ENCODE measurements around the gene ZNF771. TPM values are rescaled to one million over a fixed set of nuclear protein-coding genes. Genes with fewer than 3 reads are reported as not detected.

ZNF771 gene
- total and polyA plus RNA-seq, 2 experiments from 2014 or later, result 10.8 to 12.0 TPM

DNA sequence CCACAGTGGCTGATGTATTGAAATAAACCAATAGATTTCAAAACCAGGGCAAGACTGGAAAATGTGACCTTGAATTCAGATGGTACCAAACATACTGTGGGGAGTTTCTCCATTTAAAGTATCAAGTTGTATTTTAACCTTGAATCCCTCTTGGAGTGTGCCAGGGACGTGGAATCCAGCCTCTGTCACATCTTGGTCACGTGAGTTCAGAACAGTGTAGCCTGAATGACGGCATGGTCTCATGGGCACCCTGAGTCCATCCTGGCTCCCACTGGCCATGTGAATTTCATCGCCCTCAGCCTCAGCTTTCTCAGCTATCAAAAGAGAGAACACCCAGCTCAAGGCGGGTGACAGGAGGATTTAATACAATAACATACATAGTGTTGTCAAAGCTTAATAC is 6.8 kb downstream of the ZNF771 start:
- Histone ChIP-seq H3K27ac (ENCODE audit: low read depth) (no peak overlapping the region), H4K20me1 (replicated peaks; ENCODE audit: insufficient read depth) (peaks cover 38% of the 10 kb centered on the region), H3K9me2 (ENCODE audit: insufficient read depth) (no peaks in the 10 kb centered on the region), H3K4me1 (ENCODE audit: insufficient read depth) (peaks cover 1% of the 10 kb centered on the region; the same call in 1 of the 2 replicates), H3F3A (replicated peaks; ENCODE audit: low read depth) (peaks cover 31% of the 10 kb centered on the region), H3K36me3 (ENCODE audit: insufficient read depth) (peaks cover 3% of the 10 kb centered on the region; the same call in 1 of the 2 replicates), H3K4me2 (no peak overlapping the region), H2AFZ (no peak overlapping the region), H3K79me2 (replicated peaks; ENCODE audit: insufficient read depth) (peaks cover 10% of the 10 kb centered on the region; the same call in 1 of the 2 replicates), H3K27me3 (ENCODE audit: insufficient read depth) (no peaks in the 10 kb centered on the region), H3K4me3 (no peak overlapping the region)
- H3K27me3 Mint-ChIP-seq (ENCODE audit: insufficient read depth, low read depth, poor library complexity), result peaks cover 18% of the 10 kb centered on the region
- H3K4me3 Mint-ChIP-seq, result no peak overlapping the region
- peaks cover 14% of the 10 kb centered on the region for H3K4me1 Mint-ChIP-seq
- H3K36me3 Mint-ChIP-seq (ENCODE audit: low read depth), result peaks cover 43% of the 10 kb centered on the region
- H3K27ac Mint-ChIP-seq, result no peak overlapping the region
- ATAC-seq (no peak), DNase-seq (ENCODE audit: low spot score) (no peak)
- H3K9me3 Mint-ChIP-seq, result no peaks in the 10 kb centered on the region
- no peak for TF ChIP-seq POLR2AphosphoS5 (IDR thresholded peaks at IDR 0.05; ENCODE audit: low read depth)
- no peak for TF ChIP-seq EZH2 (IDR thresholded peaks at IDR 0.05; ENCODE audit: low read depth, unreplicated experiment)
- TF ChIP-seq, protein P1, sequence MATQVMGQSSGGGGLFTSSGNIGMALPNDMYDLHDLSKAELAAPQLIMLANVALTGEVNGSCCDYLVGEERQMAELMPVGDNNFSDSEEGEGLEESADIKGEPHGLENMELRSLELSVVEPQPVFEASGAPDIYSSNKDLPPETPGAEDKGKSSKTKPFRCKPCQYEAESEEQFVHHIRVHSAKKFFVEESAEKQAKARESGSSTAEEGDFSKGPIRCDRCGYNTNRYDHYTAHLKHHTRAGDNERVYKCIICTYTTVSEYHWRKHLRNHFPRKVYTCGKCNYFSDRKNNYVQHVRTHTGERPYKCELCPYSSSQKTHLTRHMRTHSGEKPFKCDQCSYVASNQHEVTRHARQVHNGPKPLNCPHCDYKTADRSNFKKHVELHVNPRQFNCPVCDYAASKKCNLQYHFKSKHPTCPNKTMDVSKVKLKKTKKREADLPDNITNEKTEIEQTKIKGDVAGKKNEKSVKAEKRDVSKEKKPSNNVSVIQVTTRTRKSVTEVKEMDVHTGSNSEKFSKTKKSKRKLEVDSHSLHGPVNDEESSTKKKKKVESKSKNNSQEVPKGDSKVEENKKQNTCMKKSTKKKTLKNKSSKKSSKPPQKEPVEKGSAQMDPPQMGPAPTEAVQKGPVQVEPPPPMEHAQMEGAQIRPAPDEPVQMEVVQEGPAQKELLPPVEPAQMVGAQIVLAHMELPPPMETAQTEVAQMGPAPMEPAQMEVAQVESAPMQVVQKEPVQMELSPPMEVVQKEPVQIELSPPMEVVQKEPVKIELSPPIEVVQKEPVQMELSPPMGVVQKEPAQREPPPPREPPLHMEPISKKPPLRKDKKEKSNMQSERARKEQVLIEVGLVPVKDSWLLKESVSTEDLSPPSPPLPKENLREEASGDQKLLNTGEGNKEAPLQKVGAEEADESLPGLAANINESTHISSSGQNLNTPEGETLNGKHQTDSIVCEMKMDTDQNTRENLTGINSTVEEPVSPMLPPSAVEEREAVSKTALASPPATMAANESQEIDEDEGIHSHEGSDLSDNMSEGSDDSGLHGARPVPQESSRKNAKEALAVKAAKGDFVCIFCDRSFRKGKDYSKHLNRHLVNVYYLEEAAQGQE (IDR thresholded peaks at IDR 0.05; ENCODE audit: unreplicated experiment), result no peak
- no peak for TF ChIP-seq STAT1 (IDR thresholded peaks at IDR 0.05; ENCODE audit: unreplicated experiment)
- TF ChIP-seq, protein P2, sequence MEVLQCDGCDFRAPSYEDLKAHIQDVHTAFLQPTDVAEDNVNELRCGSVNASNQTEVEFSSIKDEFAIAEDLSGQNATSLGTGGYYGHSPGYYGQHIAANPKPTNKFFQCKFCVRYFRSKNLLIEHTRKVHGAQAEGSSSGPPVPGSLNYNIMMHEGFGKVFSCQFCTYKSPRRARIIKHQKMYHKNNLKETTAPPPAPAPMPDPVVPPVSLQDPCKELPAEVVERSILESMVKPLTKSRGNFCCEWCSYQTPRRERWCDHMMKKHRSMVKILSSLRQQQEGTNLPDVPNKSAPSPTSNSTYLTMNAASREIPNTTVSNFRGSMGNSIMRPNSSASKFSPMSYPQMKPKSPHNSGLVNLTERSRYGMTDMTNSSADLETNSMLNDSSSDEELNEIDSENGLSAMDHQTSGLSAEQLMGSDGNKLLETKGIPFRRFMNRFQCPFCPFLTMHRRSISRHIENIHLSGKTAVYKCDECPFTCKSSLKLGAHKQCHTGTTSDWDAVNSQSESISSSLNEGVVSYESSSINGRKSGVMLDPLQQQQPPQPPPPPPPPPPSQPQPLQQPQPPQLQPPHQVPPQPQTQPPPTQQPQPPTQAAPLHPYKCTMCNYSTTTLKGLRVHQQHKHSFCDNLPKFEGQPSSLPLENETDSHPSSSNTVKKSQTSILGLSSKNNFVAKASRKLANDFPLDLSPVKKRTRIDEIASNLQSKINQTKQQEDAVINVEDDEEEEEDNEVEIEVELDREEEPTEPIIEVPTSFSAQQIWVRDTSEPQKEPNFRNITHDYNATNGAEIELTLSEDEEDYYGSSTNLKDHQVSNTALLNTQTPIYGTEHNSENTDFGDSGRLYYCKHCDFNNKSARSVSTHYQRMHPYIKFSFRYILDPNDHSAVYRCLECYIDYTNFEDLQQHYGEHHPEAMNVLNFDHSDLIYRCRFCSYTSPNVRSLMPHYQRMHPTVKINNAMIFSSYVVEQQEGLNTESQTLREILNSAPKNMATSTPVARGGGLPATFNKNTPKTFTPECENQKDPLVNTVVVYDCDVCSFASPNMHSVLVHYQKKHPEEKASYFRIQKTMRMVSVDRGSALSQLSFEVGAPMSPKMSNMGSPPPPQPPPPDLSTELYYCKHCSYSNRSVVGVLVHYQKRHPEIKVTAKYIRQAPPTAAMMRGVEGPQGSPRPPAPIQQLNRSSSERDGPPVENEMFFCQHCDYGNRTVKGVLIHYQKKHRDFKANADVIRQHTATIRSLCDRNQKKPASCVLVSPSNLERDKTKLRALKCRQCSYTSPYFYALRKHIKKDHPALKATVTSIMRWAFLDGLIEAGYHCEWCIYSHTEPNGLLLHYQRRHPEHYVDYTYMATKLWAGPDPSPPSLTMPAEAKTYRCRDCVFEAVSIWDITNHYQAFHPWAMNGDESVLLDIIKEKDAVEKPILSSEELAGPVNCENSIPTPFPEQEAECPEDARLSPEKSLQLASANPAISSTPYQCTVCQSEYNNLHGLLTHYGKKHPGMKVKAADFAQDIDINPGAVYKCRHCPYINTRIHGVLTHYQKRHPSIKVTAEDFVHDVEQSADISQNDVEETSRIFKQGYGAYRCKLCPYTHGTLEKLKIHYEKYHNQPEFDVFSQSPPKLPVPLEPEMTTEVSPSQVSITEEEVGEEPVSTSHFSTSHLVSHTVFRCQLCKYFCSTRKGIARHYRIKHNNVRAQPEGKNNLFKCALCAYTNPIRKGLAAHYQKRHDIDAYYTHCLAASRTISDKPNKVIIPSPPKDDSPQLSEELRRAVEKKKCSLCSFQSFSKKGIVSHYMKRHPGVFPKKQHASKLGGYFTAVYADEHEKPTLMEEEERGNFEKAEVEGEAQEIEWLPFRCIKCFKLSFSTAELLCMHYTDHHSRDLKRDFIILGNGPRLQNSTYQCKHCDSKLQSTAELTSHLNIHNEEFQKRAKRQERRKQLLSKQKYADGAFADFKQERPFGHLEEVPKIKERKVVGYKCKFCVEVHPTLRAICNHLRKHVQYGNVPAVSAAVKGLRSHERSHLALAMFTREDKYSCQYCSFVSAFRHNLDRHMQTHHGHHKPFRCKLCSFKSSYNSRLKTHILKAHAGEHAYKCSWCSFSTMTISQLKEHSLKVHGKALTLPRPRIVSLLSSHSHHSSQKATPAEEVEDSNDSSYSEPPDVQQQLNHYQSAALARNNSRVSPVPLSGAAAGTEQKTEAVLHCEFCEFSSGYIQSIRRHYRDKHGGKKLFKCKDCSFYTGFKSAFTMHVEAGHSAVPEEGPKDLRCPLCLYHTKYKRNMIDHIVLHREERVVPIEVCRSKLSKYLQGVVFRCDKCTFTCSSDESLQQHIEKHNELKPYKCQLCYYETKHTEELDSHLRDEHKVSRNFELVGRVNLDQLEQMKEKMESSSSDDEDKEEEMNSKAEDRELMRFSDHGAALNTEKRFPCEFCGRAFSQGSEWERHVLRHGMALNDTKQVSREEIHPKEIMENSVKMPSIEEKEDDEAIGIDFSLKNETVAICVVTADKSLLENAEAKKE (CRISPR knock-in tag; IDR thresholded peaks at IDR 0.05), result no peak
- no peak for TF ChIP-seq NANOG (IDR thresholded peaks at IDR 0.05; ENCODE audit: borderline replicate concordance)
- no peak for TF ChIP-seq CREB1 (CRISPR knock-in tag; IDR thresholded peaks at IDR 0.05; ENCODE audit: low read depth)
- TF ChIP-seq, protein P3, sequence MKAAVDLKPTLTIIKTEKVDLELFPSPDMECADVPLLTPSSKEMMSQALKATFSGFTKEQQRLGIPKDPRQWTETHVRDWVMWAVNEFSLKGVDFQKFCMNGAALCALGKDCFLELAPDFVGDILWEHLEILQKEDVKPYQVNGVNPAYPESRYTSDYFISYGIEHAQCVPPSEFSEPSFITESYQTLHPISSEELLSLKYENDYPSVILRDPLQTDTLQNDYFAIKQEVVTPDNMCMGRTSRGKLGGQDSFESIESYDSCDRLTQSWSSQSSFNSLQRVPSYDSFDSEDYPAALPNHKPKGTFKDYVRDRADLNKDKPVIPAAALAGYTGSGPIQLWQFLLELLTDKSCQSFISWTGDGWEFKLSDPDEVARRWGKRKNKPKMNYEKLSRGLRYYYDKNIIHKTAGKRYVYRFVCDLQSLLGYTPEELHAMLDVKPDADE (IDR thresholded peaks at IDR 0.05), result no peak
- TF ChIP-seq JUNB (IDR thresholded peaks at IDR 0.05; ENCODE audit: unreplicated experiment), result no peak
- TF ChIP-seq, protein P4, sequence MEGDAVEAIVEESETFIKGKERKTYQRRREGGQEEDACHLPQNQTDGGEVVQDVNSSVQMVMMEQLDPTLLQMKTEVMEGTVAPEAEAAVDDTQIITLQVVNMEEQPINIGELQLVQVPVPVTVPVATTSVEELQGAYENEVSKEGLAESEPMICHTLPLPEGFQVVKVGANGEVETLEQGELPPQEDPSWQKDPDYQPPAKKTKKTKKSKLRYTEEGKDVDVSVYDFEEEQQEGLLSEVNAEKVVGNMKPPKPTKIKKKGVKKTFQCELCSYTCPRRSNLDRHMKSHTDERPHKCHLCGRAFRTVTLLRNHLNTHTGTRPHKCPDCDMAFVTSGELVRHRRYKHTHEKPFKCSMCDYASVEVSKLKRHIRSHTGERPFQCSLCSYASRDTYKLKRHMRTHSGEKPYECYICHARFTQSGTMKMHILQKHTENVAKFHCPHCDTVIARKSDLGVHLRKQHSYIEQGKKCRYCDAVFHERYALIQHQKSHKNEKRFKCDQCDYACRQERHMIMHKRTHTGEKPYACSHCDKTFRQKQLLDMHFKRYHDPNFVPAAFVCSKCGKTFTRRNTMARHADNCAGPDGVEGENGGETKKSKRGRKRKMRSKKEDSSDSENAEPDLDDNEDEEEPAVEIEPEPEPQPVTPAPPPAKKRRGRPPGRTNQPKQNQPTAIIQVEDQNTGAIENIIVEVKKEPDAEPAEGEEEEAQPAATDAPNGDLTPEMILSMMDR (conservative IDR thresholded peaks at IDR 0.05; ENCODE audit: low read depth in 2 of 2), result no peak
- TF ChIP-seq ZNF331 (CRISPR knock-in tag; IDR thresholded peaks at IDR 0.05; ENCODE audit: low read depth), result no peak
- TF ChIP-seq ZNF114 (CRISPR knock-in tag; IDR thresholded peaks at IDR 0.05), result no peak
- no peak for TF ChIP-seq EZH2phosphoT487 (IDR thresholded peaks at IDR 0.05; ENCODE audit: unreplicated experiment)
